SH-SY5Y (cell line): ENCODE measurements around the gene RASGRP2.

ENCODE experiments used
- GATA2 ChIP-seq: IDR thresholded peaks from 2 replicates; pipeline ENCODE4 v1.6.1; 2011; ENCODE audit warnings: mild to moderate bottlenecking, low read depth, low read length
- GATA3 ChIP-seq: IDR thresholded peaks from 2 replicates; pipeline ENCODE4 v1.6.1; 2011; ENCODE audit warnings: low read depth, mild to moderate bottlenecking, low read length, moderate library complexity

Gene RASGRP2

GRCh38 chr11:64778223-64778472, 34.2 kb upstream of the RASGRP2 start:
- TF ChIP-seq GATA2 (no peak), GATA3 (no peak)

GRCh38 chr11:64777449-64778222, 33.7 kb upstream of the RASGRP2 start:
- TF ChIP-seq GATA3 (no peak), GATA2 (no peak)

- no peak for TF ChIP-seq GATA3
- no peak for TF ChIP-seq GATA2
Measured at GRCh38 chr11:64776875-64777274, 32.9 kb upstream of the RASGRP2 start.

GRCh38 chr11:64776425-64776824, 32.5 kb upstream of the RASGRP2 start:
- TF ChIP-seq GATA3, result no peak
- no peak for TF ChIP-seq GATA2

GRCh38 chr11:64774144-64774543, 30.2 kb upstream of the RASGRP2 start:
- no peak for TF ChIP-seq GATA2
- TF ChIP-seq GATA3, result no peak

- TF ChIP-seq GATA2, result no peak
- no peak for TF ChIP-seq GATA3
Measured at GRCh38 chr11:64772303-64773018, 28.5 kb upstream of the RASGRP2 start.

GRCh38 chr11:64771861-64772260, 27.9 kb upstream of the RASGRP2 start:
- no peak for TF ChIP-seq GATA3
- no peak for TF ChIP-seq GATA2

- no peak for TF ChIP-seq GATA2
- TF ChIP-seq GATA3, result no peak
Measured at GRCh38 chr11:64770120-64770519, 26.2 kb upstream of the RASGRP2 start.

GRCh38 chr11:64769283-64769682, 25.3 kb upstream of the RASGRP2 start:
- TF ChIP-seq GATA2 (no peak), GATA3 (no peak)

GRCh38 chr11:64768300-64768694, 24.4 kb upstream of the RASGRP2 start:
- TF ChIP-seq GATA3 (no peak), GATA2 (no peak)

GRCh38 chr11:64767344-64768299, 23.7 kb upstream of the RASGRP2 start:
- TF ChIP-seq GATA2, result no peak
- TF ChIP-seq GATA3, result no peak

GRCh38 chr11:64766881-64767280, 22.9 kb upstream of the RASGRP2 start:
- TF ChIP-seq GATA2 (no peak), GATA3 (no peak)

- TF ChIP-seq GATA3 (no peak), GATA2 (no peak)
Measured at GRCh38 chr11:64765851-64766665, 22.1 kb upstream of the RASGRP2 start.
